Fibroblast of upper back skin (primary cell): ENCODE results near the gene VGLL4.
"Not testable (repeated sequence)": the region's sequence is repeated elsewhere in the genome, so short reads cannot be mapped to it uniquely, and the experiment has no call there.

Source experiments
- DNase-seq: peaks from one replicate; pipeline ENCODE4 v3.0.0-alpha.2; 2013

Gene VGLL4

GRCh38 chr3:11582191-11582968, 61.3 kb downstream of the VGLL4 start:
- DNase-seq: peak; percentile 95

- DNase-seq: no peak
Observed at GRCh38 chr3:11581237-11582190, 62.2 kb downstream of the VGLL4 start.

GRCh38 chr3:11580645-11581044, 63.1 kb downstream of the VGLL4 start:
- no peak for DNase-seq

- no peak for DNase-seq
Observed at GRCh38 chr3:11578169-11578568, 65.5 kb downstream of the VGLL4 start.

- DNase-seq: peak; percentile 45
Observed at GRCh38 chr3:11576453-11576852, 67.3 kb downstream of the VGLL4 start.

- no peak for DNase-seq
Observed at GRCh38 chr3:11575677-11576076, 68.0 kb downstream of the VGLL4 start.

GRCh38 chr3:11574981-11575669, 68.6 kb downstream of the VGLL4 start:
- no peak for DNase-seq

- DNase-seq: not testable (repeated sequence)
Observed at GRCh38 chr3:11572660-11573059, 71.1 kb downstream of the VGLL4 start.

- no peak for DNase-seq
Observed at GRCh38 chr3:11570789-11571495, 72.8 kb downstream of the VGLL4 start.

- DNase-seq: no peak
Observed at GRCh38 chr3:11570251-11570650, 73.5 kb downstream of the VGLL4 start.

- no peak for DNase-seq
Observed at GRCh38 chr3:11569156-11569741, 74.5 kb downstream of the VGLL4 start.

GRCh38 chr3:11568503-11569155, 75.1 kb downstream of the VGLL4 start:
- DNase-seq: peak; percentile 90

- DNase-seq: peak; percentile 46
Observed at GRCh38 chr3:11567516-11568467, 75.9 kb downstream of the VGLL4 start.

GRCh38 chr3:11566916-11567315, 76.8 kb downstream of the VGLL4 start:
- no peak for DNase-seq

GRCh38 chr3:11566478-11566877, 77.2 kb downstream of the VGLL4 start:
- DNase-seq: no peak

GRCh38 chr3:11565932-11566331, 77.8 kb downstream of the VGLL4 start:
- DNase-seq: no peak

- DNase-seq: no peak
Observed at GRCh38 chr3:11565492-11565891, 78.2 kb downstream of the VGLL4 start.

- no peak for DNase-seq
Observed at GRCh38 chr3:11565072-11565471, 78.6 kb downstream of the VGLL4 start.

- no peak for DNase-seq
Observed at GRCh38 chr3:11564577-11565001, 79.1 kb downstream of the VGLL4 start.

GRCh38 chr3:11563865-11564185, 79.9 kb downstream of the VGLL4 start:
- no peak for DNase-seq
